Tibial nerve (tissue), 4 donors: ENCODE results near the gene NOP58. TPM values are rescaled to one million over a fixed set of nuclear protein-coding genes. Genes with fewer than 3 reads are reported as not detected.
"Not testable (repeated sequence)": the region's sequence is repeated elsewhere in the genome, so short reads cannot be mapped to it uniquely, and the experiment has no call there.

ENCODE experiments used
- DNase-seq, 2 donors: peaks; one replicate each; pipeline ENCODE4 v3.0.0-alpha.2; 2019; ENCODE audit warnings: low spot score in 2 of 2
- H3K27ac ChIP-seq, 4 donors: fragments of 200-600 bp; sonication (generic) in 3 of 4; one replicate each; pipeline ENCODE4 v1.5.1; 2017 to 2019; ENCODE audit warnings: mild to moderate bottlenecking in 1 of 4
- H3K27me3 ChIP-seq, 2 donors: fragments of 200-600 bp; sonication (generic) in 1 of 2; one replicate each; pipeline versions ENCODE4 v1.5.1 to v1.6.0; 2017 to 2019
- H3K36me3 ChIP-seq, 3 donors: fragments of 200-600 bp; sonication (generic); one replicate each; pipeline ENCODE4 v1.5.1; 2018 to 2019
- H3K4me1 ChIP-seq, 4 donors: fragments of 200-600 bp; sonication (generic) in 3 of 4; one replicate each; pipeline ENCODE4 v1.5.1; 2017 to 2019
- H3K4me3 ChIP-seq, 4 donors: fragments of 200-600 bp; sonication (generic) in 3 of 4; one replicate each; pipeline ENCODE4 v1.5.1; 2017 to 2019; ENCODE audit warnings: mild to moderate bottlenecking in 1 of 4, moderate library complexity in 1 of 4
- H3K9me3 ChIP-seq, 4 donors: fragments of 200-600 bp; sonication (generic) in 3 of 4; one replicate each; pipeline ENCODE4 v1.5.1; 2017 to 2019
- EP300 ChIP-seq, 2 donors: sonication (generic); formaldehyde crosslinking; IDR thresholded peaks; one replicate each; pipeline ENCODE4 v1.6.1; 2017; ENCODE audit warnings: antibody characterized with exemption in 2 of 2, mild to moderate bottlenecking in 1 of 2
- POLR2A ChIP-seq, 2 donors: fragments of 450-650 bp; IDR thresholded peaks; one replicate each; pipeline ENCODE4 v1.6.1; 2017; ENCODE audit warnings: antibody characterized with exemption in 2 of 2, mild to moderate bottlenecking in 2 of 2, moderate library complexity in 2 of 2
- WGBS, 2 donors: methylation state at CpG; one replicate each; pipeline ENCODE4 v1.1.5; 2018; 5-methylcytosine and 5-hydroxymethylcytosine counted together
- total RNA-seq, 4 donors: library from RNA; depleted of rRNA; stranded (reverse); fragments of >200 nt; gene quantifications; one replicate each; pipeline ENCODE4 v1.1.0, GENCODE V29; 2016
- TF ChIP-seq, protein P1 (sequence below), 5 experiments: fragments of 200-600 bp in 3 of 5; fragments of 450-650 bp in 2 of 5; sonication (generic) in 3 of 5; IDR thresholded peaks; one replicate each; pipeline ENCODE4 v1.5.1; 2016 to 2019; ENCODE audit warnings: antibody characterized with exemption in 5 of 5, mild to moderate bottlenecking in 3 of 5, moderate library complexity in 2 of 5

Gene NOP58, protein sequence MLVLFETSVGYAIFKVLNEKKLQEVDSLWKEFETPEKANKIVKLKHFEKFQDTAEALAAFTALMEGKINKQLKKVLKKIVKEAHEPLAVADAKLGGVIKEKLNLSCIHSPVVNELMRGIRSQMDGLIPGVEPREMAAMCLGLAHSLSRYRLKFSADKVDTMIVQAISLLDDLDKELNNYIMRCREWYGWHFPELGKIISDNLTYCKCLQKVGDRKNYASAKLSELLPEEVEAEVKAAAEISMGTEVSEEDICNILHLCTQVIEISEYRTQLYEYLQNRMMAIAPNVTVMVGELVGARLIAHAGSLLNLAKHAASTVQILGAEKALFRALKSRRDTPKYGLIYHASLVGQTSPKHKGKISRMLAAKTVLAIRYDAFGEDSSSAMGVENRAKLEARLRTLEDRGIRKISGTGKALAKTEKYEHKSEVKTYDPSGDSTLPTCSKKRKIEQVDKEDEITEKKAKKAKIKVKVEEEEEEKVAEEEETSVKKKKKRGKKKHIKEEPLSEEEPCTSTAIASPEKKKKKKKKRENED
- 10 to 100 TPM; 52.9 to 72.8 (median 69.6) TPM for total RNA-seq

DNA sequence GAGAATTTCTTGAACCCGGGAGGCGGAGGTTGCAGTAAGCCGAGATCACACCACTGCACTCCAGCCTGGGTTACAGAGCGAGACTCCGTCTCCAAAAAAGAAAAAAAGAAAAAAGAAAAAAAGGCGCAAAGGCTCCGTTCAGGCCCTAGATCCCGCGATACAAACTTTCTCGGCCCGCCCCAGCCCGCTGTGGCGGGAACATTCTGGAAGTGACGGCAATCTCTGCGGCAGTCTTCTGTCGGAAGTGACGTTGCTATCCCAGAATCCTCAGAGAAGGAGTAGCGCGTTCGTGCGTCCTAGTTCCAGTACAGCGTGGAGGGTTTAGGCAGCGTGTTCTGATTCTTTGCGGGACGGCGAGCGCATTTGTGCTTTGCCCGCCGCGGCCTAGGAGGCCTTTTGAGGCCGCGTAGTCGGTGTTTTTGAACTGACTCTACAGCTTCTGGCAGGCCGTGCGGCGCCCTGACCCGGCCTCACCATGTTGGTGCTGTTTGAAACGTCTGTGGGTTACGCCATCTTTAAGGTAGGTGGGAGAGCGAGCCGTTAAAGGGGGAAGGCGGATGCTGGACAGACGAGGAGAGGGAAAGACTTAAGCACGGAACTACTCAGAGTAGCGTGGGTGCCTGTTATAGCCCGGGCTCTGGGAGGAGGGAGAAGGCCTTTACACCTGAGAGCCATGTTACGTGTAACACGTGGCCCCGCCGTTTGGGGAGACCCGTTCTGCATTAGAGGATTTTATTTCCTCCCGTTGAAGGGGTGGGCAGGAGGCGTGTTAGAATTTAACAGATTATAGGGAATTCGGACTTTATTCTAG, at the start of gene NOP58:
Gene NOP58, plus strand, starts transcription at position 297 of the 811 bp plus-strand sequence. Its CDS starts 179 bp downstream, at position 476.
- peak; percentile 98 to 100 for TF ChIP-seq EP300 (IDR thresholded peaks at IDR 0.05)
- TF ChIP-seq, protein P1, sequence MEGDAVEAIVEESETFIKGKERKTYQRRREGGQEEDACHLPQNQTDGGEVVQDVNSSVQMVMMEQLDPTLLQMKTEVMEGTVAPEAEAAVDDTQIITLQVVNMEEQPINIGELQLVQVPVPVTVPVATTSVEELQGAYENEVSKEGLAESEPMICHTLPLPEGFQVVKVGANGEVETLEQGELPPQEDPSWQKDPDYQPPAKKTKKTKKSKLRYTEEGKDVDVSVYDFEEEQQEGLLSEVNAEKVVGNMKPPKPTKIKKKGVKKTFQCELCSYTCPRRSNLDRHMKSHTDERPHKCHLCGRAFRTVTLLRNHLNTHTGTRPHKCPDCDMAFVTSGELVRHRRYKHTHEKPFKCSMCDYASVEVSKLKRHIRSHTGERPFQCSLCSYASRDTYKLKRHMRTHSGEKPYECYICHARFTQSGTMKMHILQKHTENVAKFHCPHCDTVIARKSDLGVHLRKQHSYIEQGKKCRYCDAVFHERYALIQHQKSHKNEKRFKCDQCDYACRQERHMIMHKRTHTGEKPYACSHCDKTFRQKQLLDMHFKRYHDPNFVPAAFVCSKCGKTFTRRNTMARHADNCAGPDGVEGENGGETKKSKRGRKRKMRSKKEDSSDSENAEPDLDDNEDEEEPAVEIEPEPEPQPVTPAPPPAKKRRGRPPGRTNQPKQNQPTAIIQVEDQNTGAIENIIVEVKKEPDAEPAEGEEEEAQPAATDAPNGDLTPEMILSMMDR (IDR thresholded peaks at IDR 0.05): peak in 2 of 5 experiments; percentile 23 to 27
- TF ChIP-seq POLR2A (IDR thresholded peaks at IDR 0.05): peak; percentile 98 to 99
- 0% methylated on average over 42 to 51 of the region's 54 CpGs for WGBS, 2 donors
- DNase-seq: peak; percentile 86 to 92
- peak within 1 kb of the TSS; percentile 63 to 88 (median 65) for H3K4me3 ChIP-seq
- H3K27ac ChIP-seq: peak within 1 kb of the TSS; percentile 89 to 100 (median 98)
- H3K27me3 ChIP-seq: no peaks in the 10 kb centered on the region
- no peaks in the 10 kb centered on the region for H3K36me3 ChIP-seq
- no peaks in the 10 kb centered on the region for H3K9me3 ChIP-seq
- peaks cover 0 to 28% (median 14%) of the 10 kb centered on the region in 4 donors for H3K4me1 ChIP-seq

DNA sequence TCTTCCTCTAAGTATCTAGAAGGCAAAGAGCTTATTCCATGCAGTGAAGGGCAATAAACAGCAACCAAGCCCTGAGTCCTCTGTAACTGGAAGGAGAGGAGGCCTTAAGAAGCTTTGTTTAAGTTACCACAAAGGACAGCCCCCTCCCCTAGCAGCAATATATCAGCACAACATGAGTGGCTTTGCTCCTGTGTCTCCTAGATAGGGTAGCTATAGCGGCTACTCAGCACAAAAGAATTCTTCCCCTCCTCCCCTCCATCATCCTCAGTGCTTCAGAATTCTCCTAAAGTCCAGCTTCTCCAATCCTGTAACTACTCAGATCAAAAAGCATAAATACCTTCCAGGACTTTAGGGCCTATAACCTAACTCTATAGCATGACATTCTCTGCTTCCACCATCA, 43.7 kb upstream of the NOP58 start:
- DNase-seq: no peak
- TF ChIP-seq, protein P1 (IDR thresholded peaks at IDR 0.05): no peak
- no peak for TF ChIP-seq POLR2A (IDR thresholded peaks at IDR 0.05)
- WGBS, 2 donors: 53 to 61% methylated on average over 1 of the region's 1 CpG

DNA sequence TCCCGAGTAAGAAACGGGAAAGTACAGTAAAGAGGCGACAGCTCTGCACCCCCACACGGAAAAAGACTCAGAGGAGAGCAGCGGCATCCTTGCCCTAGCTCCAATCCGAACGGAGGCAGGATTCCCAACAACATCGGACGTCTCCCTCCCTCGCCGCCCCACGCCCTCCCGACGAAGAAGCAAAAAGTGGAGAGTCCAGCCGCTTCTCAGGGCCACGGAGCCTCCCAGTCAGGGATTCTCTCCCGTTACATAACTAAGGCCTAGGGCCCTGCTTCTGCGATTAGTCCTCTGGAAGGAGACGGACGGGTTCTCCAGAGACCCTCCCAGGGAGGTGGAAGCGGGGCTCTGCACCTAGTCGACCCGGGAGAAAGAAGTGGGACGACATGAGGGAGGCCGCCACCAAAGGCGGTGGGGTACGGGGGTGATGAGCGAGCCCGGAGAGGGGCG, 27.8 kb upstream of the NOP58 start:
- no peaks in the 10 kb centered on the region for H3K9me3 ChIP-seq
- peaks cover 0 to 44% (median 14%) of the 10 kb centered on the region in 4 donors for H3K4me1 ChIP-seq
- TF ChIP-seq EP300 (IDR thresholded peaks at IDR 0.05) (no peak), POLR2A (IDR thresholded peaks at IDR 0.05) (no peak)
- TF ChIP-seq, protein P1 (IDR thresholded peaks at IDR 0.05): no peak
- 0 to 1% methylated on average over 22 to 25 of the region's 30 CpGs for WGBS, 2 donors
- H3K27ac ChIP-seq: peak overlapping the region; percentile 86 to 96 (median 90)
- H3K36me3 ChIP-seq: no peaks in the 10 kb centered on the region
- DNase-seq: peak in 1 of 2 donors; percentile 6
- peak overlapping the region; percentile 58 to 98 (median 84) for H3K4me3 ChIP-seq
- no peaks in the 10 kb centered on the region for H3K27me3 ChIP-seq

More for the DNA sequence above, 43.7 kb upstream of the NOP58 start:
- Histone ChIP-seq H3K27ac (no peak overlapping the region), H3K27me3 (no peaks in the 10 kb centered on the region), H3K4me3 (no peak overlapping the region), H3K9me3 (no peaks in the 10 kb centered on the region), H3K36me3 (peaks cover 0 to 49% (median 0%) of the 10 kb centered on the region in 3 donors), H3K4me1 (peaks cover 0 to 12% (median 0%) of the 10 kb centered on the region in 4 donors)

DNA sequence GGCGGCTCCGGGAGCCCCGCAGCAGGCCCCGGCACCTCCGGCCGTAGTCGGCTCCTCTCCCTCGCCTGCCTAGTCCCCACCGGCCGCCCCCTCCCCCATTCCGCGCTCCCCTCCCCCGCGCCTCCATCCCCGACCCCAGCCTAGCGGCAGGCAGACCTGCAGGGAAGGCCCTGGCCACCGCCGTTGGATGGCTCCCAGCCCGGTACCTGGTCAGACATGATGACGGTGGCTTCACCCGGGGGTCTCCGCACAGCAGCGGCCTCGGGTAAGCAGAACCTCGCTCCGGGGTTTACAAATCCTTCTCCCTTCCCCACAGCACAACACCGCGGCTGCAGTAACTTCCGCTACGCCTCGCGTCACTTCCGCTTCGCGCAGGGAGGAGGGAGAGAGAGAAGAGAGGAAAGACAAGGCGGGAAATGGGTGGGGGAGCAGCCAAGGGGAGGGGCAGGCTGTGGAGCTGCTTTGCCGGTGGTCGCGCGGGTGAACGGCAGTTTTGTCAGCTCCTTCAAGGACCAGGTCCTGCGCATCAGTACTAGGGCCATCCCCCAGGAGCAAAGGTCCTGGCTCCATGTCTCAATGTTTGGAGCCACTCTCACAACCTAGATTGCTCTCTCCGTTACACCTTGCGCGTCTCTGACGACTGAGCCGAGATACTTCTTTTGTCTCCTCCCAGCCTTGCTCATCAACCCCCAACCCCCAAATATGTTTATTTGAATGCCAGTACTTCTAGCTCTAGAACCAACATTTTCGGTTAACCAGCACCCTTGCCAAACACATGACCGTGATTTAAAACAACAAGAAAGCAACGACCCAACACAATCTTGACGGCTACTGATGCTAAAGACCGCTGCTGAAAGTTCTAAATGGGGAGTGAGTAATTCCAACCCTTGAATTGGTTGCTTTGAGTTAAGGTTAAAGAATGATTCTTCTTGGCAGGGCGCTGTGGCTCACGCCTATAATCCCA, 27.0 kb upstream of the NOP58 start, which contains the start of gene SUMO1:
Gene SUMO1, minus strand, starts transcription at position 364 of the 964 bp plus-strand sequence. Its CDS starts 146 bp downstream, at position 218.
- H3K9me3 ChIP-seq: no peaks in the 10 kb centered on the region
- peak; percentile 75 to 91 for DNase-seq
- no peaks in the 10 kb centered on the region for H3K36me3 ChIP-seq
- TF ChIP-seq POLR2A (IDR thresholded peaks at IDR 0.05) (peak in 1 of 2 donors; percentile 60), EP300 (IDR thresholded peaks at IDR 0.05) (peak; percentile 68 to 93)
- TF ChIP-seq, protein P1 (IDR thresholded peaks at IDR 0.05): no peak
- H3K27me3 ChIP-seq: no peaks in the 10 kb centered on the region
- 4% methylated on average over 43 to 48 of the region's 54 CpGs for WGBS, 2 donors
- H3K27ac ChIP-seq: peak within 1 kb of the TSS; percentile 86 to 96 (median 90)
- H3K4me1 ChIP-seq: peaks cover 0 to 38% (median 11%) of the 10 kb centered on the region in 4 donors
- peak within 1 kb of the TSS; percentile 58 to 98 (median 84) for H3K4me3 ChIP-seq

DNA sequence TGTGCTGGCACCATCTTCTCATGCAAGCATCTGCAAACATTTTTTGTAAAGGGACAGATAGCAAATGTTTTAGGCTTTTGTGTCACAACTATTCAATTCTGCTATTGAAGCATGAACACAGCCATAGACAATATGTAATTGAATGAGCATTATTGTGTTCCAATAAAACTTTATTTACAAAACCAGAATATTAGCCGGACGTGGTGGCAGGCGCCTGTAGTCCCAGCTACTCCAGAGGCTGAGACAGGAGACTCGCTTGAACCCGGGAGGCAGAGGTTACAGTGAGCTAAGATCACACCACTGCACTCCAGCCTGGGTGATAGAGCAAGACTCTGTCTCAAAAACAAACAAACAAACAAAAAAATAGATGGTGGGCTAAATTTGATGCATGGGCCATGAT, 17.9 kb upstream of the NOP58 start:
- not testable (repeated sequence) for H3K4me3 ChIP-seq, H3K27me3 ChIP-seq, H3K36me3 ChIP-seq, H3K9me3 ChIP-seq, H3K27ac ChIP-seq, DNase-seq, H3K4me1 ChIP-seq
- 95 to 96% methylated on average over 5 of the region's 5 CpGs for WGBS, 2 donors
